ENCODE results near the gene MAP10.

DNA sequence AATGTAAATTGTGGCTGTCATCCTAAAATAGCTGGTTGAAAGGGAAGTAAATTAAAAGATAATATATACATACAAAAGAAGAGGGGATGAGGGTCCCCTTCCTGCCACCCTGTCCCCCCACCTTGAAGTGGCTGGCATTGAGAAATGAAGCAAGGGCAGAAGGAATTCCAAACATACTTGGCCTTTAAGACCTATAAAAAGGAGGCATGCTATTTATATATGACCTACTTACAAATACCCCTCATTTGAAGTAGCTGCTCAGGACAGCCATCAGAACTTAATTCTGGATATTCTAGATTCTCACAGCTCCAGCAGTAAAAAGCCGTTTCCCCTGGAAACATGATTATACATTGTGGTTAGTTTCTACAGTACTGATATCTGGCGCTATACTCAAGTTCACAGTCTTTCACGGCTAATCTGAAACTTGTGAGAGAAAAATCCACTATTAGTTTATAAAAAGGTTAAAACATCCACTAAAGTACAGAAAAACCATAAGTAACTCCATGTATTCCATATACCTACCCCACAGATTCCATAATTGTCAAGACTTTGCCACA, 9.6 kb upstream of the MAP10 start:
- TF ChIP-seq, protein P1, sequence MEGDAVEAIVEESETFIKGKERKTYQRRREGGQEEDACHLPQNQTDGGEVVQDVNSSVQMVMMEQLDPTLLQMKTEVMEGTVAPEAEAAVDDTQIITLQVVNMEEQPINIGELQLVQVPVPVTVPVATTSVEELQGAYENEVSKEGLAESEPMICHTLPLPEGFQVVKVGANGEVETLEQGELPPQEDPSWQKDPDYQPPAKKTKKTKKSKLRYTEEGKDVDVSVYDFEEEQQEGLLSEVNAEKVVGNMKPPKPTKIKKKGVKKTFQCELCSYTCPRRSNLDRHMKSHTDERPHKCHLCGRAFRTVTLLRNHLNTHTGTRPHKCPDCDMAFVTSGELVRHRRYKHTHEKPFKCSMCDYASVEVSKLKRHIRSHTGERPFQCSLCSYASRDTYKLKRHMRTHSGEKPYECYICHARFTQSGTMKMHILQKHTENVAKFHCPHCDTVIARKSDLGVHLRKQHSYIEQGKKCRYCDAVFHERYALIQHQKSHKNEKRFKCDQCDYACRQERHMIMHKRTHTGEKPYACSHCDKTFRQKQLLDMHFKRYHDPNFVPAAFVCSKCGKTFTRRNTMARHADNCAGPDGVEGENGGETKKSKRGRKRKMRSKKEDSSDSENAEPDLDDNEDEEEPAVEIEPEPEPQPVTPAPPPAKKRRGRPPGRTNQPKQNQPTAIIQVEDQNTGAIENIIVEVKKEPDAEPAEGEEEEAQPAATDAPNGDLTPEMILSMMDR (conservative IDR thresholded peaks at IDR 0.05; ENCODE audit: low read depth in 2 of 2): no peak
- no peak for TF ChIP-seq CREB1 (CRISPR knock-in tag; IDR thresholded peaks at IDR 0.05; ENCODE audit: low read depth)
- TF ChIP-seq EZH2phosphoT487 (IDR thresholded peaks at IDR 0.05; ENCODE audit: unreplicated experiment): no peak

Measured in GM23338 (cell line).